Ovary (tissue), 9 donors: ENCODE measurements around the gene ZMAT5. TPM values are rescaled to one million over a fixed set of nuclear protein-coding genes. Genes with fewer than 3 reads are reported as not detected.

ENCODE experiments used
- DNase-seq, 5 donors: peaks; one replicate each; pipeline ENCODE4 v3.0.0-alpha.2; 2019 to 2020
- H3K27ac ChIP-seq, 2 donors: fragments of 200-600 bp; one replicate each; pipeline versions ENCODE4 v1.5.1 to v1.8.0; 2019 to 2022
- H3K27me3 ChIP-seq: fragments of 200-600 bp; one replicate; pipeline ENCODE4 v1.8.0; 2022
- H3K36me3 ChIP-seq: fragments of 200-600 bp; sonication (generic); one replicate; pipeline ENCODE4 v1.5.1; 2019
- H3K4me1 ChIP-seq: one replicate; pipeline ENCODE4 v1.8.1; 2013; ENCODE audit warnings: mild to moderate bottlenecking, moderate library complexity; ENCODE audit not compliant: insufficient read depth
- H3K4me3 ChIP-seq: fragments of 200-600 bp; sonication (generic); one replicate; pipeline ENCODE4 v1.5.1; 2017
- H3K9me3 ChIP-seq, 2 donors: fragments of 200-600 bp in 1 of 2; sonication (generic) in 1 of 2; one replicate each; pipeline versions ENCODE4 v1.5.1 to v1.8.1; 2013 to 2019; ENCODE audit warnings: mild to moderate bottlenecking in 1 of 2, moderate library complexity in 1 of 2
- EP300 ChIP-seq: sonication (generic); formaldehyde crosslinking; IDR thresholded peaks from one replicate; pipeline ENCODE4 v1.6.1; 2017; ENCODE audit warnings: antibody characterized with exemption
- POLR2A ChIP-seq: fragments of 450-650 bp; IDR thresholded peaks from one replicate; pipeline ENCODE4 v1.6.1; 2017; ENCODE audit warnings: antibody characterized with exemption, mild to moderate bottlenecking, moderate library complexity
- WGBS, 3 donors: extraction: QIAGEN DNeasy Blood & Tissue Kit in 1 of 3; methylation state at CpG; one replicate each; pipeline versions ENCODE4 v1.1.5 to v1.1.7; 2013 to 2017; 5-methylcytosine and 5-hydroxymethylcytosine counted together
- intact Hi-C, 4 donors: fragments of 100-400 bp; cut with DNase I; formaldehyde crosslinking; loops; one replicate each; pipeline versions ENCODE4 v1.11.0 to v1.15.1; 2022 to 2023
- polyA plus RNA-seq, 2 donors: library from polyadenylated mRNA; stranded (reverse); fragments of 200-250 nt in 1 of 2; fragments of 350-450 nt in 1 of 2; fragmentation: Illumina TruSeq in 1 of 2; extraction: RNeasy Lipid Tissue Mini Kit (QIAGEN cat#74804) in 1 of 2; gene quantifications; one replicate each; pipeline ENCODE4 v1.2.3, GENCODE V29; 2013 to 2014
- total RNA-seq, 7 donors: library from RNA; depleted of rRNA in 2 of 7; stranded (reverse); fragments of >200 nt in 2 of 7; fragmentation: NEBNext Ultra II Directional in 3 of 7; extraction: Animal tissue kit (Norgen Biotek cat#: 25700) in 3 of 7; gene quantifications; one replicate each; pipeline versions ENCODE4 v1.1.0 to v1.2.4, GENCODE V29; 2016 to 2023
- TF ChIP-seq, protein P1 (sequence below), 3 donors: fragments of 450-650 bp in 2 of 3; fragments of 200-600 bp in 1 of 3; IDR thresholded peaks; one replicate each; pipeline versions ENCODE4 v1.5.1 to v1.8.0; 2016 to 2022; ENCODE audit warnings: antibody characterized with exemption in 3 of 3, mild to moderate bottlenecking in 1 of 3
- donor health status: DM: no; HTN: no; CAD: no; lungs with moderate emphysema.
- donor health status: DM: no; HTN: no; CAD: no.
- donor health status: Bipolar disorder and iron deficiency.
- donor health status: DM: yes; HTN: yes; CAD: no.
- donor health status: DM: no; HTN: no; CAD: no.
- donor health status: DM: yes; HTN: yes; CAD: no.

Gene ZMAT5
- total and polyA plus RNA-seq, 9 donors = 5.7 to 27.2 (median 21.4) TPM

DNA sequence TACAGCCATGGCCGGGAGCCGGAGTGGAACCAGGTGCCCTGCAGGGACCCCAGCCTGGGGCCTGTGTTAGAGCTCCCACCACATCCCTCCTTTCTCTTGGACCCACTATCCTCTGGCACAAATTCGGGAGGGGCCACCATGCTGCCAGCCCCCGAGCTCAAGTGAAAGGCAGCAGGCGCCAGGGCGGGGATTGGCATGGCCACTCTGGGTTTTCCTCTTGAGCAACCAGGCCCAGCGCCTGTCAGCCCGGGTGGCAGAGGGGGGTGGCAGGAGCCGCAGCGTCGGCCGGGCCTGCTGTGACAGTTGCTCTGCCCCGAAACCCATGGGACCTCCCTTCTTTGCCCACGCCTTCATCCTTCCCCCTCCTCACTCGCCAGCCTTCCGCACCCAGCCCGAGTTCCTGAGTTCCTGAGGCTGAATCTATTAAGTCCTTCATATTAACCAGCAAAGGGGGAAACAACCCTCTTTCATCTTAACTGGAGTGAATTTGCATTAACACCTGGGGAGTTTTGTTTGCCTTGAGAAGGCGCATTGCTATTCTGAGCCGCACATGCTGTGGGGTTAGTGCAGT, 63.8 kb downstream of the ZMAT5 start:
- H3K4me3 ChIP-seq = no peak overlapping the region
- H3K27me3 ChIP-seq = no peaks in the 10 kb centered on the region
- intact Hi-C loops = loop anchor here in 1 of 4 donors (2.0 kb wide), 1 partner anchor 38 kb away; no protein-coding TSS in a partner anchor
- H3K9me3 ChIP-seq = no peaks in the 10 kb centered on the region
- H3K4me1 ChIP-seq = no peaks in the 10 kb centered on the region
- no peak for DNase-seq
- TF ChIP-seq EP300 = no peak
- TF ChIP-seq POLR2A = no peak
- TF ChIP-seq, protein P1, sequence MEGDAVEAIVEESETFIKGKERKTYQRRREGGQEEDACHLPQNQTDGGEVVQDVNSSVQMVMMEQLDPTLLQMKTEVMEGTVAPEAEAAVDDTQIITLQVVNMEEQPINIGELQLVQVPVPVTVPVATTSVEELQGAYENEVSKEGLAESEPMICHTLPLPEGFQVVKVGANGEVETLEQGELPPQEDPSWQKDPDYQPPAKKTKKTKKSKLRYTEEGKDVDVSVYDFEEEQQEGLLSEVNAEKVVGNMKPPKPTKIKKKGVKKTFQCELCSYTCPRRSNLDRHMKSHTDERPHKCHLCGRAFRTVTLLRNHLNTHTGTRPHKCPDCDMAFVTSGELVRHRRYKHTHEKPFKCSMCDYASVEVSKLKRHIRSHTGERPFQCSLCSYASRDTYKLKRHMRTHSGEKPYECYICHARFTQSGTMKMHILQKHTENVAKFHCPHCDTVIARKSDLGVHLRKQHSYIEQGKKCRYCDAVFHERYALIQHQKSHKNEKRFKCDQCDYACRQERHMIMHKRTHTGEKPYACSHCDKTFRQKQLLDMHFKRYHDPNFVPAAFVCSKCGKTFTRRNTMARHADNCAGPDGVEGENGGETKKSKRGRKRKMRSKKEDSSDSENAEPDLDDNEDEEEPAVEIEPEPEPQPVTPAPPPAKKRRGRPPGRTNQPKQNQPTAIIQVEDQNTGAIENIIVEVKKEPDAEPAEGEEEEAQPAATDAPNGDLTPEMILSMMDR (IDR thresholded peaks at IDR 0.05) = no peak
- WGBS, 3 donors = 42 to 51% (median 46%) methylated on average over 19 of the region's 19 CpGs
- no peak overlapping the region for H3K27ac ChIP-seq
- H3K36me3 ChIP-seq = no peaks in the 10 kb centered on the region

DNA sequence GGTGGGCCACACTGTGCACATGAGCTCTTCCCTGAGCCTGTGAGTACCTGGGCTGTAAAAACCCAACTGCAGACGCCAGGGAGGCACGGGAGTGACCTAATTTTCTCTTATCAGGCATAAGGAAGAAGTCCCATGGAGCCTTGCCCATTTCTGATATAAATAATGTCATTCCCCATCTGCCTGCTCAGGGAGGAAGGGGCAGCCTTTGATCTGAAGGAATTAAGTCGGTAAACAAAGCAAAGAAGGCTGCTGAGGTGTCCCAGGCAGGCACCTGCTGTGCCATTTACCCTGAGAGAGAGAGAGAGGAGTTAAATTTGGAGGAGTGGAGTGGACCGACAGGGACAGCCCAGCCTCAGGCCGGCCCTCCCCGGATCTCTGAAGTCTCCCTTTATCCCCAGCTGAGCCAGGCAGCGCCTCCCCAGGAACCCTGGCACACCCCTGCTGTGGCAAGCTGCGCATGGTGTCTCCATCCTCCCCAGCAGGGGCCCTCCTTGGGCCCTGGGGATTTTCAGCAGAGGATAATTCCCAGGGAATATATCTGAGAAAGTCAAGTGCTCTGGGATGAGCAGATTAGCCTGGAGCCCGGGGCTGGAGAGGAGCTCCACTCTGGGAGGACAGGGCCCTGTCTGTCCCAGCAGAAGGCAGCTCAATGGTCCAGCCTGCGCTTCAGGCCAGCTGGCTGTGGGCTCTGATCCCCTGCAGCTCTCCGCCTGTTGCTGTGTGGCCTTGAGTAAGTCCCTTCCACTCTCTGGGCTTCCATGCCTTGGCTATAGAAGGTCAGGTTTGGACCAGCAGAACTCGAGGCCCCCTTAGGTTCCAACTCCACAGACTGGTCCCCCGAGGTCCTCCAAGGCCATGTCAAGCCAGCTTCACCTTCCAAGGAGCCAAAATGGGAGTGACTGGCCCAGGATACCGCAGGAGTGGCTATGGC, 64.5 kb downstream of the ZMAT5 start:
- Histone ChIP-seq H3K36me3 (no peaks in the 10 kb centered on the region), H3K9me3 (no peaks in the 10 kb centered on the region), H3K4me3 (no peak overlapping the region), H3K4me1 (no peaks in the 10 kb centered on the region), H3K27me3 (no peaks in the 10 kb centered on the region), H3K27ac (no peak overlapping the region)
- 19 to 24% (median 23%) methylated on average over 14 of the region's 14 CpGs for WGBS, 3 donors
- intact Hi-C loops = loop anchor here in 1 of 4 donors (2.0 kb wide), 1 partner anchor 39 kb away; no protein-coding TSS in a partner anchor
- no peak for DNase-seq
- no peak for TF ChIP-seq POLR2A
- TF ChIP-seq EP300 = no peak
- TF ChIP-seq, protein P1 (IDR thresholded peaks at IDR 0.05) = no peak

DNA sequence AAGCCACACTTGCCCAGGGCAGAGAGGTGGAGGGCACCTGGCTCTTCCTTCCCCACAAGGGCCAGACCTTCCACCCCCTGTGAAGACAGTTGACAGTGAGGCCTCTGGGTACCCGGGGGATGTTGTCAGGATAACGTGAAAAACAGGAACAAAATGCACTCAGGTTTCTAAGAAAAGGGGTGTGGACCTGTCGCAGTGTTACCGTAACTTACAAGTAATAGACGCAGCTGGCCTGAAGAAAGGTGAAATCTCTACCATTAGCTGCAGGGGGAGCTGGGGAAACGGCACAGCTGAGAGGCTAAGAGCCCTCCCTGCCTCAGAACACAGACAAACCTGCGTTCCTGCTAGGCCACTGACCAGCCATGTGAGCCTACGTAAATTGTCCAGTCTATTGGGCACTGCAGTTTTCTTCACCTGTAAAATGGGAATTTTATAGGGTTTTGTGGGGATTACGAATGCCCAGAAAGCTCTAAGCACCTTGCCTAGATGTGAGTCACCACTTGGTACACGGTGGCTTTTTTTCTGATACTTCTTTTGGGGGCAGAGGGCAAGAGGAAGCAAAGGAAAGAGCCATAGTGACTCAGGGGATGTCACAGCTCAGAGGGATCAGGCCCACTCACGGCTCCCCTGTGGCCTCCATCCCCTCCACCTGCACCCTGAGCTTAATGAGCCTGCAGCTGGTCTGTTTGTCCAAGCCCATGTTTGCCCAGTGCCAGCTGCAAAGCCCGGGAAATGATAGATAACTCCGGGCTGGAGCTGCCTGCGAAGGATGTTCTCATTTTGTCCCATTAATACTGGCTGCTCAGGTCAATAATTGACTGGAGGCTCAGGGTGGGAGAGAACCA, 65.4 kb downstream of the ZMAT5 start:
- TF ChIP-seq, protein P1 (IDR thresholded peaks at IDR 0.05) = no peak
- no peak for TF ChIP-seq POLR2A
- TF ChIP-seq EP300 = no peak
- Histone ChIP-seq H3K9me3 (no peaks in the 10 kb centered on the region), H3K4me3 (no peak overlapping the region), H3K27me3 (no peaks in the 10 kb centered on the region), H3K36me3 (no peaks in the 10 kb centered on the region), H3K27ac (no peak overlapping the region), H3K4me1 (no peaks in the 10 kb centered on the region)
- no peak for DNase-seq
- intact Hi-C loops = no loop called here
- 25 to 36% (median 31%) methylated on average over 14 of the region's 14 CpGs for WGBS, 3 donors

DNA sequence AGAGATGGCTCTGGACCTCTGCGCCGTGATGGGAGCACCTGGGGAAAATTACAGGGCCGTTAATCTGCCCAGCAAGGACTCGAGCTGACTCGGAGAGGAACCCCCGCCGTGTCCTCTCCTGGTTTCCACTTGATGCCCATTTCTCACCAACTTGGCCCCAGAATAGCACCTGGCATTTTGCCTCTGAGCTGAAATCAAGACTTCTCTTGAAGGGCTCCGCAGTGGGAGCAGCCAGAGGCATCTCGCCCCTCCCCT, 66.0 kb downstream of the ZMAT5 start:
- no peaks in the 10 kb centered on the region for H3K27me3 ChIP-seq
- no peak for DNase-seq
- H3K36me3 ChIP-seq = no peaks in the 10 kb centered on the region
- TF ChIP-seq POLR2A (no peak), EP300 (no peak)
- TF ChIP-seq, protein P1 (IDR thresholded peaks at IDR 0.05) = no peak
- no peaks in the 10 kb centered on the region for H3K4me1 ChIP-seq
- intact Hi-C loops = no loop called here
- no peak overlapping the region for H3K27ac ChIP-seq
- WGBS, 3 donors = 39 to 57% (median 51%) methylated on average over 9 of the region's 9 CpGs
- no peaks in the 10 kb centered on the region for H3K9me3 ChIP-seq
- no peak overlapping the region for H3K4me3 ChIP-seq
